Activated gamma-delta T cell (primary cell): ENCODE data around the gene SNX5.

Experiments used
- DNase-seq: peaks from one replicate; lab custom pipeline; 2025; lab: John Stamatoyannopoulos, UW

SNX5 gene

GRCh38 chr20:17992847-17993513, 24.4 kb upstream of the SNX5 start:
- DNase-seq = no peak

GRCh38 chr20:17992224-17992637, 23.6 kb upstream of the SNX5 start:
- DNase-seq = no peak

- no peak for DNase-seq
These were observed 21.8 kb upstream of the SNX5 start for GRCh38 chr20:17990278-17990972.

GRCh38 chr20:17987988-17988387, 19.4 kb upstream of the SNX5 start:
- DNase-seq = no peak

- no peak for DNase-seq
These were observed 16.9 kb upstream of the SNX5 start for GRCh38 chr20:17985388-17986018.

DNA sequence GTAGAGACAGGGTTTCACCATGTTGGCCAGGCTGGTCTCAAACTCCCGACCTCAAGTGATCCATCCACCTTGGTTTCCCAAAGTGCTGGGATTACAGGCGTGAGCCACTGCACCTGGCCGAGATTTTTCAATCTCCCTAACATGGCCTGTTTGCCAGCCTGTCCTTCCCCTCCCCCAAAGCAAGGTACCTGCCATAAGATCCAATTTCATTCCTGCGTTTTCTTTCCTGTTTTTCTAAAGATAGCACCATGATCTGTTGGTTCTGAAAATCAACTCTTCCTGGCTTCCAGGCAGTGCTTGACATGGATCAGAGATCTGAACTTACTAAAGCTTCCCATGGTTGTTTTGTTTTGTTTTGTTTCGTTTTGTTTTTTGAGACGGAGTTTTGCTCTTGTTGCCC, 7.7 kb upstream of the SNX5 start:
- no peak for DNase-seq

DNA sequence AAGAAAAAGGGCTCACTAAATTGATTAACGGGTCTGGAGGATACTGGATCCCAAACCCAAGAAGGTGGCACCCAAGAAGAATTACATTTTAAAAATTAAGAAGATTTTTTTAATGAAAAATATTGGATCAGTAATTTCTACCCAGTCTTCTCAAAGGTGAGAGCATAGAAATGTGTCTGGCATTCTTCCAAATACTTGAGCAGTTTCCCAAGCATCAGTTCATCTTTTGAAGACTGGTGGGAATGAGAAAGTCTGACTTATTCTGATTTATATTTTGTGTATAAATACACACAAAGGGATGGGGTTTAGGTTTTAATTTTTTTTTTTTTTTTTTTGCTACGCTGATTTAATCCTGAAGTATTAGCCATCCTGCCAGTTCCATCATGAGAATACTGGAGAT, 3.5 kb upstream of the SNX5 start:
- no peak for DNase-seq

- DNase-seq = no peak
These were observed 2.9 kb upstream of the SNX5 start for GRCh38 chr20:17971300-17972013.

DNA sequence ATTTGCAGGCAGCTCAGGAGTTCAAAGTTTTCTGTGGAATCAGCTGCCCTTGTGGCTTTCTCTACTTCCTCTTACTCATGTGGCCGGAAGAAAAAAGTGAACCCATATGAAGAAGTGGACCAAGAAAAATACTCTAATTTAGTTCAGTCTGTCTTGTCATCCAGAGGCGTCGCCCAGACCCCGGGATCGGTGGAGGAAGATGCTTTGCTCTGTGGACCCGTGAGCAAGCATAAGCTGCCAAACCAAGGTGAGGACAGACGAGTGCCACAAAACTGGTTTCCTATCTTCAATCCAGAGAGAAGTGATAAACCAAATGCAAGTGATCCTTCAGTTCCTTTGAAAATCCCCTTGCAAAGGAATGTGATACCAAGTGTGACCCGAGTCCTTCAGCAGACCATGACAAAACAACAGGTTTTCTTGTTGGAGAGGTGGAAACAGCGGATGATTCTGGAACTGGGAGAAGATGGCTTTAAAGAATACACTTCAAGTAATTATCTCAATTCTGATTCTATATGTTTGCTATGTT, 1.4 kb upstream of the SNX5 start:
- DNase-seq = no peak

- DNase-seq = no peak
These were observed 787 bp upstream of the SNX5 start for GRCh38 chr20:17969278-17969883.

GRCh38 chr20:17967521-17968365, 851 bp downstream of the SNX5 start:
- DNase-seq = no peak

DNA sequence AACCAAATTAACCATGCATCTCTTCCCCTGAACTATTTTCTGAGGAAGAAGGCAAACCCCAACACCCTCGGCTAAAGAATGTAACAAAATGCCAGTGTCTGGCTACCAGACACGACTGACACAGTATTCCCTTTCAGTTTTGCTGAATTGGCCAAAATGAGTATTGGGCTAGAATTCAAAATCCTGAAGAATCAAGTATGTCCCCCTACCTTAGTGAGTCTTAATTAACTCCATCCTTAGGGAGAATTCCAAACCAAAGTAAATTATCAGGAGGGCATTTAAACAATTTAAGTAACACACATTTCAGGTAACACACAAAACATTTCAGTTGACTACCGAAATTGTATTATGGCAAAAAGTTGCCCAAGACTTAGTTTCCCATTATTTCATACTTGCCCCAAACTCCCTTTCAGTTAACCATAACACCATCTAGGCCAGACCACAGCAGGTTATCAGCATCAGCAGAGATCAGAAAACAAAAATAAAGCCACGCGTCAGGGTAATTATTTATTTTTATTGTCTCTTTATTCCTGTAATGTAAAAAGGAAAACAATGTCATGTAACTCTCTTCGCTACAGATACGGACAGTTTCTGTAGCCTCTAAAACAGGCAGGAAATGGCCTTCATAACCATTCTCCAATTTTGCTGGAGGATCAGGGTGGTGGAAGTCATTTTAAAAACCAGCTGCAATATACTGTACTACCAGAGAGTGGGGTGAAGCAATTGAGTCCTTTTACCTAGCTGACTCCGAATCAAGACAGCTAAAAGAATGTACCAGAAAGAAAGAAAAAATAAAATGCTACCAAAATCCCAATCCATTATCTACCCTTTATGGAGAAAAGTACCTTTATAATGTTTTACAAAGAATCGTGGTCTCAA, 1.9 kb downstream of the SNX5 start:
- DNase-seq = no peak

GRCh38 chr20:17965042-17965697, 3.4 kb downstream of the SNX5 start:
- no peak for DNase-seq

- no peak for DNase-seq
These were observed 4.0 kb downstream of the SNX5 start for GRCh38 chr20:17964632-17965031.

GRCh38 chr20:17964073-17964472, 4.5 kb downstream of the SNX5 start:
- DNase-seq = no peak

GRCh38 chr20:17963114-17963897, 5.3 kb downstream of the SNX5 start:
- DNase-seq = no peak

DNA sequence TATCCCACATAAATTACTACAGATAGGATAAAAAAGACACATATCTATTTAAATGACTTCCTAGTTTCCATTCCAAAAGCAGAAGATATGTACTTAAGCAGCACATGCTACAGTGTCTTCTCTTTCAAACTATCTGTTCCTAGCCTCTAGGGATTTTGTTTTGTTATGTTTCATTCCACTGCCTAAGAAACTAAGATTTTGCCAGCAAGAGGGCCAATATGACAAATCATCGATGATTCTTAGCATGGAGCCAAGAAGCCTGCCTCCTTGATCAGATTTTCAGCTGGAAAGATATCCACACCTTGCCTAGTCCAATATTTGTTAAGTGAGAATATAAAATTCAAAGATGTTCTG, 7.0 kb downstream of the SNX5 start:
- DNase-seq = no peak

GRCh38 chr20:17960927-17961586, 7.5 kb downstream of the SNX5 start:
- DNase-seq = no peak
